HG02885 (cell line): ENCODE data around the gene UST.
"Not testable (repeated sequence)": the region's sequence is repeated elsewhere in the genome, so short reads cannot be mapped to it uniquely, and the experiment has no call there.

ENCODE experiments used
- ATAC-seq: cut with Tn5 transposase; IDR thresholded peaks from one replicate; pipeline ENCODE4 v1.9.1; 2021; ENCODE audit warnings: mild to moderate bottlenecking; ENCODE audit not compliant: unreplicated experiment, poor library complexity

The UST gene

DNA sequence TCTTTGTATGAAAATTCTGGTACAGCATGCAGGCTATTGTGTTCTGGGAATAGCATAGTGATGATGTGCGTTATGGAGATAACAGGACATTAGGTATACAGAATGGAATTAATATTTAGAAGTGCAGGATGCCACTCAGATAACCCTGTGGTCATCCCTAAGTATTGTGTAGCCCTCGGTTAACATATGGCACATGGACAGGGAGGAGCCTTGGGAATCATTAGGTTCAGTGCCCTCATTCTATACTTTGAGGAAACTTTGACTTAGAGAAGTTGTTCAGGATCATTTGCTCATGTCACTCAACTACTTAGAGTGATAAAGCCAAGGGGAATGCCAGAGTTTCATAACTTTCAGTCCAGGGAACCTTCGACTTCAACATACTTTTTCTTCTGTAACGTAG lies 185.9 kb downstream of the UST start:
- no peak for ATAC-seq

DNA sequence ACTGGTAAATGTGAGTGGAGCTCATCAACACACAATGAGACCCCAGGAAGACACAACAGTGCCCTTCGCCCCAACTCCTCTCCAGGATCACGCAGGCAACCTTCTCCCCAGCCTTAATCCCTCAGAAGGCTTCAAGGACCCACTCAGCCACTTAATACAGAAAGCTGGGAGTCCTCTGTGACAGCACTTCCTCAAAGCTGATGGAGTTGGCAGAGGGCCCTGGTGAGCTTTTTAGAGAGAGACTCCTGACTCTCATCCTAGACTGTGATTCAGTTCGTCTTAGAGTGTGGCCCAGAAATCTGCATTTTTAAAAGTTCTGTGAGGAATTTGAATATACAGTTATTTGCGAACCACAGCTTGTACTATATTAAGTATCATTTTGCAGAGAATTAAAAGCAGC lies 187.7 kb downstream of the UST start:
- ATAC-seq: no peak

DNA sequence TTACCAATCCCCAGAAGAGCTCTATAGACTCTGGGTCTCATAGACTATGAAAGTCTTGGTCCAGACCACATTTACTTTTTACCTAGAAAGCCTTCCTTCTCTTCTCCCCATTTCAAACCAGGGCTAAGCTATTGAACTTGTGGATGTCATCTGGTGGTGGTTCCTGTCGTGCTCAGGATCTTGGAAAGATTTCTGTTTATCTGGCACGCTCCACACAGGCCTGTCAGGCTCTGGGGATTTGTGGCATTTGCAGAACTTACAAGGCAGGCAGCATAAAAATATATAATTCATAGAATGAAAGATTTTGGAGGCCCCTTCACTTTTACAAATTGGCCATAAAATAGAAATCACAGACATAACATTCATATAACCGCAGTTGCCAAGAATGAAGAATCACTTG lies 188.1 kb downstream of the UST start:
- ATAC-seq: no peak

DNA sequence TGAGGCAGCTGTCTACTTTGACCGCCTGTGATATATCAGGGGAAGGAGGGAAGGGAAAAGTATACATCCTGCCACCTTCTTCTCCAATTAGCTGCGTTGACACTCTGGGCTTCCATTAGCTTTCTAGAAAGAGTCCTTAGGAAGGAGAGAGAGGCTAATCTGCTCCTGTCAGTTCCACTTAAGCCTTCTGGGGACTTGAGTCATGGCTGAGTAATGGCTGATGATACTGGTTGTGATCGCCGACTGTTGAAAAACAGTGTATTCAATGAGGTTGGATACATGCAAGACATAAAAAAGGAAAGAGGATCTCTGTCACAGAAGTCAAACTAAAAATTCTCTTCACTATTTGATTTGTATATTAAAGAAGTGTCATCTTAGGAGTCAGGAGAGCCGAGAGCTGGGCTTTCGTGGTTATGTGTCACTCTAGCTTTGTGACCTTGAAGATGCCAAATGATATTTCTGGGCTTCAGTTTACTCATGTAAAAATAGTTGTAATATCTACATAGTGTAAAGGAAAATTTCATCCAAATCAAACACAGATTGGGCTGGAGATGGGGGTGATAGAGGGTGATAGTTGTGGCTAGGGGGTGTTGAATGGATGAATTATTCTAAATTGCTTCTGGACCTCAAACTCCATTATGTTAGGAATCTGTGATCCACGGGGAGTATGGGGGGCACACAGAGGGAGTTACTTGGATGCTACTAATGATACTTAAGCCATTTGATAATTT lies 189.0 kb downstream of the UST start:
- no peak for ATAC-seq

GRCh38 chr6:148943451-148943850 lies 196.6 kb downstream of the UST start:
- no peak for ATAC-seq

DNA sequence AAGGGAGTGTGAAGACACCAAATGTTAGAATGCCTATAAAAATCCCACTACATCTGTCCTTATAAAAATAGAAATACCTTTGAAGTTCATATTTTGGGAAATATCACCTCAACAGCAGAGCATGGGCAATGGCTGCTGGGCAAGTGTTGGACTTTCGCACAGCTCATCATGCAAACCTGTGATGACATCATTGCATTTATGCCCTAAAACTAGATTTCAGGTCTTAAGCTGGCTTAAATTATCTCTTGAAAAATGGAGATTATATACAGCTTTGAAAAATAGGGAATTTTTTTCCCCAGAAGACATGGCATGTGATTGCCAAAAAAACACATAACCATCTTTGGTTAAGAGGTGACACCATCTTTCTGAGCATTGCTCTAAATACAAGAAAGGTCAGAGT lies 197.8 kb downstream of the UST start:
- no peak for ATAC-seq

DNA sequence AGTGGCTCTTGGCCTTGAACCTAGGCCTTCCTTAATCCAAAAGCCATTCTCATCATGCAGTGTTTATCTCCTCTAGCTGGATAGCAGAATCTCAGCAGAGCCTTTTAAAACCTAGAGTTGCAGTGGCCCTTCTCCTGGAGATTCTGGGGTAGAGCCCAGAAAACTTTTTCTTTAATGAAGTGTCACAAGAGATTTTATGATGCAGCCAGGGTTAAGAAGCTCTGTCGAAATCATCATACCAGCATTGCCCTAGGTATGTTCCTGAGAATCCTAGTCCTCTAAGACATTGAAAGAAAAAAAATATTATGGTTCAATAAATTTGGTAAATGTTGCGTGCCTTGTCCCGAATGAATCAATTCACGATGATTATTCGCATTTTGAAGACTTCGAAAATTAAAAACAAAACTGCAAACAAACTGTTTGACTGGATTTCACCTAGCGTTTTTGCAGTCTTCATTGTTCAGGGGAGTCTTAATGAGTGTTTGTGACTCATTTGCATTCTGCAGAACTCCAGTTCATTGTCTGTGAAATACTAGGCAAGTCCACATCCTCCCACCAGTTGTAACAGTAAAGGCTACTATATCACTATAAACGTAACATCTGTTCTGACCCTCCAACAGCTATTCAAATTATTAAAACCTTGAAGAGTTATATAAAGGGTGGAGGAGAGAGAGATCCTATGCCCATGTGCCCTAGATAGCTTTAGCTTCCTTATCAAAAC lies 198.6 kb downstream of the UST start:
- no peak for ATAC-seq

- ATAC-seq: peak; percentile 77
Observed at GRCh38 chr6:148947621-148948444, 201.0 kb downstream of the UST start.

DNA sequence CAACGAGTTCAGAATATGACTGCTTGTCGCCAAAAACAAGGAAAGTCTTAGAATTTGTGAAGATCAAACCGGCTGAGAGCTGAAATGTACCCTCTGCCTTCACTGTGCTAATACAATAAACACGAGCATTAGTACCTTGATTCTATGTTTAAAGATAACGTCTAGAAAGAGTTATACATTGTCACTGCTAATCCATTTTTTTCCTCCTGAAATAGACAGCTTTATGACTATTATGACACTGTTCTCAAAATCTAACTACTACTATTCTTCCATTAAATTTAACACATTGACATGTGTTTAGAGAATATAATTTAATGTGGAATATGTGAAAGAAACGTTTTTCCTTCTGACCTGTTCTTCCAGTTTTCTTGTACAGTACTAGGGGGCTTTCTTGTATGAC lies 204.8 kb downstream of the UST start:
- ATAC-seq: no peak

DNA sequence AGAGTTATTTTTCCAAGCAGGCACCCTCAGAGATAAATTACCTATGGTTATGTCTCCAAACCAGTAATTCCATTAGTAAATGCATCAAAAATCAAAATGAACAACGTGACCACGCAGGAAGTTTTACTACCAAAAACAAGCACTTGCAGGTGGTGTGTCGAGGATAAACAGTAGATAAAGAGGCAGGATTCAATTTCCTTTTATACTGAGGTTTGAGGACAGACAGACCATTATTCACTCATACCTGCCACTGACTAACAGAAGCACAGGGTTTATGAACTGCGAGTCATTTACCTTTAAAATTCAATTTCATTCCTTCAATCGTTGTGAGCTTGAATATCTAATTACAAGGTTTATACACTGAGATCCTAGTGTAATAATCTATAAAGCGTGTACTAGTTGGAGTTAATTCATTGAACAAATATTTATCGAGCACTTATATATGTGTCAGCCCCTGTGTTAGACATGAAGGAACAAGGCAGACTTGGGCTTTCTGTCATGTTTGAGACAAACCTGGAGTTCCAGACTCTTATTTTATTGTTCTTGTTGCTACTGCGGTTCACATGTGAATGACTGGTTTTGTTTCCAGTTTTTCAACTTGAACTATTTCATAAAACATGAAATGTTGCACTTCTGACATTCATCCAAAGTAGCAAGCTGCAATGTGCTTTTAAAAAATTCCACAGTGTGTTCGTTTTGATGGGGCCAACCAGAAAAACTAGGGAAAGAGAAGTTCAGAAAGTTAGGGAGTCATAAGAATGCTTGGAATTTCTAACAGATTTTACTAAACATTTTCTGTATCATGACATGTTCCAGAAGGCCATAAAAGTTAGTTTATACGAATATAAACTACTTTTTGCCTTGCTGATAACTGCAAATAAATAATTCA lies 205.6 kb downstream of the UST start:
- no peak for ATAC-seq

GRCh38 chr6:148954461-148954860 lies 207.6 kb downstream of the UST start:
- no peak for ATAC-seq

DNA sequence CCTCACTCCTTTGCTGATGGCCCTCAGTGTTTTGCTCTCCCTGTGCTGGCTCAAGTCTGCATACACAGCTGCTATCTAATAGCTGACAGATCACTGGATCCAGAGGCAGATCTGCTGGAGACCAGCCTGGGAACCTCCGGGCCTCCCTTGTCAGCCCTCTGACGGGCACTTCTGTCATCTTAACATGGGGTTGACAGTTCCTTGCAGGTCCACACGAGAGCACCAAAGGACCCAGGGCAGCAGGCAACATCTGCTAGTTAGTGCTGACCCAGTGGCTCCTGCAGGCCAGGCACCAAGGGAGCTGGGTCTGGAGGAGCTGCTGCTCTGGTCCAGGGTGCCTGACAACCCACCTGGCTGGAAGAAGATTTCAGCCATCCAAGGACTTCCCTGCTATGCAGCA lies 208.1 kb downstream of the UST start:
- ATAC-seq: no peak

DNA sequence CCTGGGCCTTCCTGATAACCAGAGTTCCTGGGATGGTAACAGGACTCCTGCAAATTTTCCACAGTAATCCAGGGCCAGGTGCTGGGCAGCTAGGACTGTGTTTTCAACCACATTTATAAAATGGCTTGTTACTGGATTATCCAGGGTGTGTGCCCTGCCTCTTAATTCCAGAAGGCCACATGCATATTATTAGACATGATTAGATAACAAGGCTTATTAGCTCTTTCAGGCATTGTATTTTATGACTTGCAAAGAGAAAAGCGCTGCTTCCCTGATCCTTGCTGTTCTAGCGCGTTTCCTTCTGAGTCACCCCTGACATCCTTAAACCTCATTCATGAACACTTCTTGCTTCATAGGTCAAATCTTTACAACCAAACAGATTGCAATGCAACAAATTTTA lies 208.6 kb downstream of the UST start:
- no peak for ATAC-seq

DNA sequence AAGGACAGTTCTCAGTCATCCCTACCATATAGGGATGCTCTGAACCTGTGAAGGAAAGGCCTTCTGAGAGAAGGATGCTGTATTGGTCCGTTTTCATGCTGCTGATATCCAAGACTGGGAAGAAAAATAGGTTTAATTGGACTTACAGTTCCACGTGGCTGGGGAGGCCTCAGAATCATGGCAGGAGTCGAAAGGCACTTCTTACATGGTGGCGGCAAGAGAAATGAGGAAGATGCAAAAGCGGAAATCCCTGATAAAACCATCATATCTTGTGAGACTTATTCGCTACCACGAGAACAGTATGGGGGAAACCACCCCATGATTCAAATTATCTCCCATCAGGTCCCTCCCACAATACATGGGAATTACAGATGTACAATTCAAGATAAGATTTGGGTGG lies 209.3 kb downstream of the UST start:
- not testable (repeated sequence) for ATAC-seq

DNA sequence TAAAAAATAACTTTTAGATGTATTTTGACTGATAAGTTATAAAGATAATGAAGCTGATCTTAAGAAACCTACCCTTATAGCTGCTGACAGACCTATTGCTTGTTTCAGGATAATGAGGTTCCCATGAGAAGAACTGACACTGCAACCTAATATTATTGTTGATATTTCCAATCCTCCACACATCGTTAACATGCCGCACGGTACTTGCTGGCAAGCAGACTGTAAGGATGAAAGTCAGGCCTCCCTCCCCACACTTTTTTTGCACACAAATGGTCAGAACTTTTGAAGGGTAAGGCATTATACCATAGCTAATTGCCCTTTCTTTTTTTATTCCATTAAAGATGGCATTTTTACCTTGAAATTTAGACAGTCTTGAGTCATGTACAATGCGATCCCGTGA lies 210.9 kb downstream of the UST start:
- no peak for ATAC-seq

DNA sequence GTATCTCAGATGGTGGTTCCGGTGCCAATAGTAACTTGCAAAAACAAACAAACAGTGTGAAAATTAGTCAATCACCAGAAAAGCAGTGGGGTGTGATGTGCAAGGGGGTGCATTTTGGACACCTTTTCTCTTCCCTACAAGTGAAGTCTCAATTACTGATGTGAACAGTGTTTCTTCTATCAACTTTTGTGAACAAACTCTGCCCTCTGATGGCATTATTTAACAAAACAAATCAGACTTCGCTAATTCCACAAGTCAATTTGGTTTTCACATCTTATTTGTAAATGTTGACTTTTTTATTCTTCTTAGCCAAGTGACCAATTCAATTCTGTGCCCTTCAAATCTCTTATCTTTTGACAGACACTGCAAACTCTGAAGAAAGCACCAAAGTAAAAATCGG lies 212.2 kb downstream of the UST start:
- no peak for ATAC-seq

GRCh38 chr6:148959501-148959900 lies 212.7 kb downstream of the UST start:
- ATAC-seq: no peak

DNA sequence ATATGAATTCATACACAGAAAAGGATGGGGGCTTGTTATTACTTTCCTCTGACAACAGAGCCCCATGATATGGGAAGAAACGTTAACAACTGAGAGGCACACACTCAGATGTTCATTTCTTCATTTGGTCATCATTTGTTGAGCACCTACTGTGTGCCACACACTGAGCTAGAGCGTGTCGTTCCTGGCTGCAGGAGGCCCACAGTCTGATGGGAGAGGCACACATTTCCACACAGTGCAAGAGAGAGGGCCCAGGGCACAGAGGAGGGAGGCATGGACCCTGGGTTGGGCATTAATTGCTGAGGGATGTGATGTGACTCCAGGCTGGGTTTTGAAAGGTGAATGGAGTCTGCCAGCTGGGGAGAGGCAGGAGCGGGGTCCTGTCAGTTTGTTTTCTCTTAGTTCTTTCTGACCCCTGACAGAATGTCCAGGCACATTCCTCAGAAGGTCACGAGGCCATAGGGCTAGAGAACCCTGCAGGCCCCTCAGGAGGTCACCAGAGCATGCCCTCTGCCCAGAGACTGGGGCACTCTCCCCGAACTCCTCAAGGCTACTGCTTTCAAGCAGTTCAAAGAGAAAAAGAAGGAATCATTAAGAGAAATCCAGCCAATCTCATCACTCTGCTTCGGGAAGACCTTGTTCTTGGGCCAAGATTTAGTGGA lies 216.2 kb downstream of the UST start:
- ATAC-seq: no peak

GRCh38 chr6:148963738-148964137 lies 216.9 kb downstream of the UST start:
- no peak for ATAC-seq

DNA sequence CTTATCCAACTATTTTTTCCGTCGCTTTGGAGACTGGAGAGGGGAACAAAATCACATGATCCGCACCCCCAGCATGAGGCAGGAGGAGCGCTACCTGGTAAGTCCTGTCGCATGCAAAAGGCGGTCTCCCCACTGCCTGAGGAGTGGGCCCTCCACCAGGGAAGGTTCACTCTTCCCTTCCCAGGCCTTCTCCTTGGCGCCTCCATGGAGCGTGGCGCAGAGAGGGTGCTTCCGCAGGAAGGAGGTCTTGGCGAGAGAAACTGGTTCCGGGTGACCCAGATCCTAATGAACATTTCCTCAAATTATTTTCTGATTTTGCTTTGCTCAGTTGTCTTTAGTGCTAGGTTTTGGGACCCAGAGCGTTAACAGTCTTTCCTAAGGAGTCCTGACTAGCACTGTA lies 217.6 kb downstream of the UST start:
- ATAC-seq: no peak
